Upper lobe of right lung (tissue), 1 donor: ENCODE data around the gene SPIN1. TPM values are rescaled to one million over a fixed set of nuclear protein-coding genes. Genes with fewer than 3 reads are reported as not detected.

Experiments used
- ATAC-seq: fragments of 200-7000 bp; cut with Tn5 transposase; one replicate; pipeline ENCODE4 v1.9.1; 2020; ENCODE audit warnings: mild to moderate bottlenecking, moderate library complexity
- DNase-seq: peaks from one replicate; pipeline ENCODE4 v3.0.0-alpha.2; 2020
- H3K27ac ChIP-seq: fragments of 200-600 bp; one replicate; pipeline ENCODE4 v1.8.0; 2022
- H3K27me3 ChIP-seq: fragments of 200-600 bp; one replicate; pipeline ENCODE4 v1.8.0; 2022; ENCODE audit warnings: mild to moderate bottlenecking
- H3K36me3 ChIP-seq: fragments of 200-600 bp; one replicate; pipeline ENCODE4 v1.8.0; 2022
- H3K4me1 ChIP-seq: fragments of 200-600 bp; one replicate; pipeline ENCODE4 v1.8.0; 2022
- H3K4me3 ChIP-seq: fragments of 200-600 bp; one replicate; pipeline ENCODE4 v1.8.0; 2022; ENCODE audit warnings: mild to moderate bottlenecking
- H3K9me3 ChIP-seq: fragments of 200-600 bp; one replicate; pipeline ENCODE4 v1.8.0; 2022
- intact Hi-C: fragments of 100-400 bp; cut with DNase I; formaldehyde crosslinking; loops from one replicate; pipeline ENCODE4 v1.11.0; 2022
- total RNA-seq: library from RNA; stranded (reverse); fragmentation: NEBNext Ultra II Directional; extraction: Animal tissue kit (Norgen Biotek cat#: 25700); gene quantifications from one replicate; pipeline ENCODE4 v1.2.1, GENCODE V29; 2021
- TF ChIP-seq, protein P1 (sequence below): fragments of 200-600 bp; IDR thresholded peaks from one replicate; pipeline ENCODE4 v1.8.0; 2022; ENCODE audit warnings: antibody characterized with exemption
- donor health status: DM: no; HTN: yes; CAD: no; lungs with severe emphysema.

The SPIN1 gene
- total RNA-seq, 1 donor from 2014 or later, result 69.2 TPM

DNA sequence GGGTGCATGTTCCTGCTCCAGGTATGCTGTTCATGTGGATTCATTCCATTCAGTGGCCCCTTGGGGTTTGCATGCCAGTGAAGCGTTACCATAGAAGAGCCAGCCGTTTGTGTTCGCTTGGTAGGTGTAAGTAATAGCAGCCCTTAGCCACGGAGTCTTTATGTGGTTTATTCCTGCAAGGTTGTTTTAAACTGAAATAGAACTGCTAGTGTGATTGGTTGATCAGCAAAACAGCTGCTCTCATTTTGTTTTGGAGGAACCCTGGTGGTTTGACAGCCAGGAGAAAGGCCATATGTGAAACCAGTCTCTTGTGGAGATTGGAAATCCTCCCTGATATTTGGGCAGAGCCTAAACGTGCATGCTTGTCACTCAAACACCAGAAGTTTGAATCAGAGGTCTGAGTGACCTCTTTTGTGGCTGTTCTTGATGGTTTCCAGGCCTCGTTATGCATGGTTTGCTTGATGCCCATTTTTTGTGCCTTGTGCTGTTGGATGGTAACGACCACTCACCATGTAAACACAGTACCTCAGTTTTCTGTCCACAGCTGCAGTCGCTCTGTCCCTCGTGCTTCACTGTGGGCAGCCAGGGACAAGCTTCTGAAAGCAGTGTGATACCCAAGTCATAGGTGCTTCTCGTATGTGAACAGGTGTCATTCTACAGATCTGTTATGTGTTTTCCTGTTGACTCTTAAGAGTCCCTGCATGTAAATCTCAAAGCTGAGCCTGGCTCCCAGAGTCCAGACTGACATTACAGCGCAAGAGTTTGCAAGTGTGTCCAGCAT is 88.4 kb downstream of the SPIN1 start:
- Histone ChIP-seq H3K36me3 (peaks cover 25% of the 10 kb centered on the region), H3K27ac (no peak overlapping the region), H3K27me3 (no peaks in the 10 kb centered on the region), H3K4me3 (no peak overlapping the region), H3K4me1 (no peaks in the 10 kb centered on the region), H3K9me3 (no peaks in the 10 kb centered on the region)
- ATAC-seq, result no peak
- TF ChIP-seq, protein P1, sequence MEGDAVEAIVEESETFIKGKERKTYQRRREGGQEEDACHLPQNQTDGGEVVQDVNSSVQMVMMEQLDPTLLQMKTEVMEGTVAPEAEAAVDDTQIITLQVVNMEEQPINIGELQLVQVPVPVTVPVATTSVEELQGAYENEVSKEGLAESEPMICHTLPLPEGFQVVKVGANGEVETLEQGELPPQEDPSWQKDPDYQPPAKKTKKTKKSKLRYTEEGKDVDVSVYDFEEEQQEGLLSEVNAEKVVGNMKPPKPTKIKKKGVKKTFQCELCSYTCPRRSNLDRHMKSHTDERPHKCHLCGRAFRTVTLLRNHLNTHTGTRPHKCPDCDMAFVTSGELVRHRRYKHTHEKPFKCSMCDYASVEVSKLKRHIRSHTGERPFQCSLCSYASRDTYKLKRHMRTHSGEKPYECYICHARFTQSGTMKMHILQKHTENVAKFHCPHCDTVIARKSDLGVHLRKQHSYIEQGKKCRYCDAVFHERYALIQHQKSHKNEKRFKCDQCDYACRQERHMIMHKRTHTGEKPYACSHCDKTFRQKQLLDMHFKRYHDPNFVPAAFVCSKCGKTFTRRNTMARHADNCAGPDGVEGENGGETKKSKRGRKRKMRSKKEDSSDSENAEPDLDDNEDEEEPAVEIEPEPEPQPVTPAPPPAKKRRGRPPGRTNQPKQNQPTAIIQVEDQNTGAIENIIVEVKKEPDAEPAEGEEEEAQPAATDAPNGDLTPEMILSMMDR, result no peak
- intact Hi-C loops, result no loop called here
- no peak for DNase-seq

DNA sequence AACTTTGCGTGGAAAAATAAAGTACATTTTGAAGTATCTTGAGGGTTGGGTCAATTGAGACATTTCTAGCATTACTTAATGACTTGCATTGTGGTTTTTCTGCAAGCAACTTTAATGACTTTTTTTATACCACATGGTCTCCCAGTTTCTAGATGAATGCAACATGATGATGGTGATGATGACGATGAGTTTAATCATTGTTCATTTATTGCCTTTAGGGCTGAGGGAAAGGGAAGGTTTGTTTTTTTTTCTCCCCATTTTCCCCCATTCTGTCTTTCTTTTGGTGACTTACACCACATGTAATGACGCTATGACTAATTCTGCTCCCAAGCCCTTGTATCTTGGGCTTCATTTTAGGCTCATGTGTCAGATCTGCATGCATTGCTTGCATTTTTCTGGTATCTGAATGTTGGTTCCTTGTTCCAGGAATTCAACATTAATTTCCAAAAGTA is 89.1 kb downstream of the SPIN1 start:
- TF ChIP-seq, protein P1, result no peak
- intact Hi-C loops, result no loop called here
- no peak overlapping the region for H3K27ac ChIP-seq

DNA sequence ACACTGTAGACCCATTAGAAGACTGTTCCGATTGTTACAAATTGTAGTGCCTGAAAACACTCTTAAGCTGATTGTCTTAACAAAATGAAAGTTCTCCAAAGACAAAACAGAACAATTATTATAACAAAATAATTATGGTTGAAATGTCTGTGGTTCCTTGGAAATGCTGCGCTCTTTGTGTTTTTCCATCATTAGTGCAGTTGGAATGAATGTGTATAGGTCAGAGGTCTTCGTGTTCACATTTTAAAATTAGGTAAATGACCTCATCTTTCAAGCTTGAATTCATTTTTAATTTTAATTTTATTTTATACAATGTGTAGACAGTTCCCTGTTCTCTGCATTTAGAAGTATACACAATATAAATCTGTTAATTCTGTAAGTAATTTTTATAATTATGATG is 90.0 kb downstream of the SPIN1 start:
- intact Hi-C loops, result no loop called here
- Histone ChIP-seq H3K27ac (no peak overlapping the region), H3K4me3 (no peak overlapping the region), H3K4me1 (no peaks in the 10 kb centered on the region), H3K36me3 (peaks cover 32% of the 10 kb centered on the region), H3K9me3 (no peaks in the 10 kb centered on the region), H3K27me3 (no peaks in the 10 kb centered on the region)
- TF ChIP-seq, protein P1, result no peak
- DNase-seq (no peak), ATAC-seq (no peak)

More for the DNA sequence above, 89.1 kb downstream of the SPIN1 start:
- Histone ChIP-seq H3K4me3 (no peak overlapping the region), H3K9me3 (no peaks in the 10 kb centered on the region), H3K4me1 (no peaks in the 10 kb centered on the region), H3K27me3 (no peaks in the 10 kb centered on the region), H3K36me3 (peaks cover 28% of the 10 kb centered on the region)
- ATAC-seq (no peak), DNase-seq (no peak)

DNA sequence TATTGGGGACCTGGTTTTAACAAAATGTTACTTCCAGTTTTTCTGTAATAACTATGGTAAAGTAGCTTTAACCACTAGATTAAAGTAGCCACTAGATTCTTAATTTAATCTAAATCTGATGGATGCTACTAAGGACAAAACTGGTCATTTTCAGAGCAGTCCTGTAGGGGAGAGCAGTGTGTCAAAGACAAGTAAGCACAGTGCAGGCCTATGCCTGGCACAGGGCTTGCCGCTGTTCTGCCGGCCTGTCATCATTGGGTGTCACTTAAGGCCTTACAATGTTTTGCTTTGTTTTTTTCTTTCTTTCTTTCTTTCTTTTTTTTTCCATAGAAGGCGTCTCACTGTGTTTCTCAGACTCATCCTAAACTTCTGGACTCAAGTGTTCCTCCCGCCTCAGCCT is 93.7 kb downstream of the SPIN1 start:
- Histone ChIP-seq H3K4me3 (no peak overlapping the region), H3K27me3 (no peaks in the 10 kb centered on the region), H3K36me3 (peaks cover 11% of the 10 kb centered on the region), H3K27ac (no peak overlapping the region), H3K9me3 (no peaks in the 10 kb centered on the region), H3K4me1 (no peaks in the 10 kb centered on the region)
- no peak for ATAC-seq
- DNase-seq, result no peak
- intact Hi-C loops, result no loop called here
- TF ChIP-seq, protein P1, result no peak

DNA sequence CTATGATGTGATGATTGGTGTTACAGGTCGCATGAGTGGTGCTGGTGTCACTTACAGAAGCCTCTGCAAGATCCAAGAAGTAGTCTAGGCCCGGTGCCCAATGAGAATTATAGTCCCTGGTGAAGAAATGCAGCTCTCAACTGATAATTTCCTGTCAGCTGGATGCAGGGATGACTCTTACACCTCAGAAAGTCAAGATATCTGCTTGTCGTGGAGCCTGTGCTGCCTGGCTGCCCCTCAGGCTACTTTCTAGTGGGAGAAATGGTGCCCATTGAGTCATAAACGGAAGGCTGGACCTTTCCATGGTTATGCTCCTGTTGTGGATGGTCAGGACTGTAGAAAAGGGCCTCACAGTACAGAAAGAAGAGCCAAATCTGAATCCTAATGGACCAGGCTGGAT is 99.9 kb downstream of the SPIN1 start:
- TF ChIP-seq, protein P1, result no peak
- intact Hi-C loops, result no loop called here
- Histone ChIP-seq H3K4me3 (no peak overlapping the region), H3K27me3 (no peaks in the 10 kb centered on the region), H3K9me3 (no peaks in the 10 kb centered on the region), H3K27ac (no peak overlapping the region), H3K36me3 (no peaks in the 10 kb centered on the region), H3K4me1 (no peaks in the 10 kb centered on the region)
- no peak for ATAC-seq
- no peak for DNase-seq
